ENCODE data around the gene EXD2. TPM values are rescaled to one million over a fixed set of nuclear protein-coding genes. Genes with fewer than 3 reads are reported as not detected.

EXD2 gene
- total RNA-seq, 1 experiment from 2014 or later: 9.5 TPM

GRCh38 chr14:69226178-69226577 is 34.9 kb downstream of the EXD2 start:
- intact Hi-C loops (cut with micrococcal nuclease; ENCODE audit: unreplicated experiment): no loop called here
- H3K4me1 ChIP-seq (ENCODE audit: control insufficient read depth, insufficient read depth, low read length): no peaks in the 10 kb centered on the region
- in situ Hi-C loops (cut with HindIII; ENCODE audit: low pct_unique_long_range_greater_than_20kb, low sequenced_read_pairs): no loop called here
- no peaks in the 10 kb centered on the region for H3K27me3 ChIP-seq (ENCODE audit: control insufficient read depth, insufficient read depth, low read length)
- DNase-seq (ENCODE audit: low read depth, low spot score) (no peak), ATAC-seq (no peak)
- H3K36me3 ChIP-seq (ENCODE audit: control insufficient read depth, insufficient read depth, low read length): no peaks in the 10 kb centered on the region
- CTCF ChIA-PET: no interaction called here
- TF ChIP-seq SIN3A (IDR thresholded peaks at IDR 0.05; ENCODE audit: borderline replicate concordance, insufficient read depth, low read depth, low read length) (no peak), REST (IDR thresholded peaks at IDR 0.05; ENCODE audit: insufficient read depth in 1 of 2, low read depth in 2 of 2, low read length in 1 of 2) (no peak), TCF7L2 (IDR thresholded peaks at IDR 0.05; ENCODE audit: low read depth, low read length) (no peak), CTCF (IDR thresholded peaks at IDR 0.05) (no peak), POLR2AphosphoS5 (IDR thresholded peaks at IDR 0.05; ENCODE audit: low read depth, low read length) (no peak)
- POLR2A ChIA-PET: interaction anchor here (0.7 kb wide), 1 partner anchor 212 kb away, joined by 8 read pairs; no protein-coding TSS in a partner anchor
- no peak overlapping the region for H3K27ac ChIP-seq (ENCODE audit: low read length)
- H3K4me3 ChIP-seq (ENCODE audit: low read depth in 2 of 2, low read length in 2 of 2): no peak overlapping the region
- no TSS peak for BruUV-seq (replicated peaks)
- no peaks in the 10 kb centered on the region for H3K9me3 ChIP-seq (ENCODE audit: control insufficient read depth, insufficient read depth, low read depth, low read length)

GRCh38 chr14:69226736-69227135 is 35.4 kb downstream of the EXD2 start:
- DNase-seq (ENCODE audit: low read depth, low spot score): no peak
- H3K27me3 ChIP-seq (ENCODE audit: control insufficient read depth, insufficient read depth, low read length): no peaks in the 10 kb centered on the region
- H3K4me1 ChIP-seq (ENCODE audit: control insufficient read depth, insufficient read depth, low read length): no peaks in the 10 kb centered on the region
- ATAC-seq: no peak
- ChIA-PET POLR2A (interaction anchor here (0.7 kb wide), 1 partner anchor 213 kb away, joined by 8 read pairs; no protein-coding TSS in a partner anchor), CTCF (no interaction called here)
- intact Hi-C loops (cut with micrococcal nuclease; ENCODE audit: unreplicated experiment) (no loop called here), in situ Hi-C loops (cut with HindIII; ENCODE audit: low pct_unique_long_range_greater_than_20kb, low sequenced_read_pairs) (no loop called here)
- no TSS peak for BruUV-seq (replicated peaks)
- no peaks in the 10 kb centered on the region for H3K9me3 ChIP-seq (ENCODE audit: control insufficient read depth, insufficient read depth, low read depth, low read length)
- no peaks in the 10 kb centered on the region for H3K36me3 ChIP-seq (ENCODE audit: control insufficient read depth, insufficient read depth, low read length)
- H3K4me3 ChIP-seq (ENCODE audit: low read depth in 2 of 2, low read length in 2 of 2): no peak overlapping the region
- TF ChIP-seq POLR2AphosphoS5 (IDR thresholded peaks at IDR 0.05; ENCODE audit: low read depth, low read length) (no peak), TCF7L2 (IDR thresholded peaks at IDR 0.05; ENCODE audit: low read depth, low read length) (no peak), REST (IDR thresholded peaks at IDR 0.05; ENCODE audit: insufficient read depth in 1 of 2, low read depth in 2 of 2, low read length in 1 of 2) (no peak), SIN3A (IDR thresholded peaks at IDR 0.05; ENCODE audit: borderline replicate concordance, insufficient read depth, low read depth, low read length) (no peak), CTCF (IDR thresholded peaks at IDR 0.05) (no peak)
- H3K27ac ChIP-seq (ENCODE audit: low read length): no peak overlapping the region

All from Panc1 (cell line).